NCI-H1048 (cell line): ENCODE data around the gene DNAH9.

Experiments
- DNase-seq: peaks from one replicate; lab custom pipeline; 2025; lab: John Stamatoyannopoulos, UW

DNAH9 gene

GRCh38 chr17:11840831-11841230 is 242.6 kb downstream of the DNAH9 start:
- DNase-seq: no peak

- DNase-seq: no peak
Observed at GRCh38 chr17:11848330-11848729, 250.1 kb downstream of the DNAH9 start.

GRCh38 chr17:11852231-11852630 is 254.0 kb downstream of the DNAH9 start:
- no peak for DNase-seq

GRCh38 chr17:11852912-11853311 is 254.6 kb downstream of the DNAH9 start:
- no peak for DNase-seq

- DNase-seq: no peak
Observed at GRCh38 chr17:11853321-11854151, 255.3 kb downstream of the DNAH9 start.

GRCh38 chr17:11855306-11855705 is 257.0 kb downstream of the DNAH9 start:
- DNase-seq: no peak

GRCh38 chr17:11857006-11857405 is 258.7 kb downstream of the DNAH9 start:
- DNase-seq: no peak

GRCh38 chr17:11869680-11870394 is 271.6 kb downstream of the DNAH9 start:
- DNase-seq: no peak

GRCh38 chr17:11871773-11872172 is 273.5 kb downstream of the DNAH9 start:
- no peak for DNase-seq

- DNase-seq: no peak
Observed at GRCh38 chr17:11874756-11875155, 276.5 kb downstream of the DNAH9 start.

GRCh38 chr17:11880714-11881113 is 282.4 kb downstream of the DNAH9 start:
- no peak for DNase-seq

- no peak for DNase-seq
Observed at GRCh38 chr17:11882716-11883115, 284.4 kb downstream of the DNAH9 start.

- DNase-seq: no peak
Observed at GRCh38 chr17:11885051-11885450, 286.8 kb downstream of the DNAH9 start.

- DNase-seq: no peak
Observed at GRCh38 chr17:11889266-11889665, 291.0 kb downstream of the DNAH9 start.

- DNase-seq: no peak
Observed at GRCh38 chr17:11893862-11894261, 295.6 kb downstream of the DNAH9 start.

GRCh38 chr17:11896199-11896598 is 297.9 kb downstream of the DNAH9 start:
- DNase-seq: no peak

GRCh38 chr17:11898526-11899235 is 300.4 kb downstream of the DNAH9 start:
- DNase-seq: no peak

GRCh38 chr17:11899537-11899942 is 301.3 kb downstream of the DNAH9 start:
- no peak for DNase-seq

- no peak for DNase-seq
Observed at GRCh38 chr17:11900041-11900476, 301.8 kb downstream of the DNAH9 start.

- no peak for DNase-seq
Observed at GRCh38 chr17:11900655-11901054, 302.4 kb downstream of the DNAH9 start.

GRCh38 chr17:11901931-11902330 is 303.7 kb downstream of the DNAH9 start:
- DNase-seq: no peak

- no peak for DNase-seq
Observed at GRCh38 chr17:11908711-11909146, 310.5 kb downstream of the DNAH9 start.

- no peak for DNase-seq
Observed at GRCh38 chr17:11909348-11909747, 311.1 kb downstream of the DNAH9 start.
